K562 (cell line): Measurements from ENCODE around the gene GRM5. TPM values are rescaled to one million over a fixed set of nuclear protein-coding genes. Genes with fewer than 3 reads are reported as not detected.

Source experiments
- ATAC-seq: fragments of 200-7000 bp; cut with Tn5 transposase; 3 replicates; pipeline ENCODE4 v1.9.1; 2020; ENCODE audit warnings: moderate library complexity
- BruUV-seq: library from RNA; stranded (reverse); fragments of 400-500 nt; replicated peaks from 2 replicates; lab custom pipeline; 2021; lab: Mats Ljungman, UMichigan
- CTCF ChIA-PET: fragments of 300-600 bp; formaldehyde crosslinking; extraction: SDS; loops from one replicate; lab custom pipeline; 2021; ENCODE audit warnings: low intra/inter-chr PET ratio; lab: Yijun Ruan, JAX
- POLR2A ChIA-PET: fragments of 300-600, 350-650 bp; sonication (Branson Sonifier 250); formaldehyde crosslinking; extraction: SDS; loops from one replicate; lab custom pipeline; 2021; ENCODE audit warnings: antibody characterized with exemption, inconsistent platforms; lab: Yijun Ruan, JAX
- DNase-seq, 4 experiments: peaks; one replicate each; pipeline versions ENCODE4 v3.0.0 to v3.0.0-alpha.2; 2011 to 2018; ENCODE audit warnings: low spot score in 3 of 4, mixed read lengths in 3 of 4; ENCODE audit errors: extremely low read depth in 1 of 4
- FAIRE-seq: peaks from 2 replicates; lab custom pipeline; 2011; peaks lifted over from hg19 to GRCh38; lab: Jason Lieb, UNC
- H2AFZ ChIP-seq: 2 replicates; pipeline ENCODE4 v1.6.0; 2011; ENCODE audit warnings: low read depth, low read length, control low read depth, inconsistent platforms
- H3K27ac ChIP-seq: fragments of 200-600 bp; 3 replicates; pipeline ENCODE4 v1.8.0; 2011; ENCODE audit warnings: low read depth, mild to moderate bottlenecking, control low read depth, inconsistent platforms, low read length, moderate library complexity, mixed read lengths; ENCODE audit errors: extremely low read depth
- H3K27me3 ChIP-seq, 2 experiments: fragments of 300-600 bp in 1 of 2; 2 replicates in 1 of 2; 3 replicates in 1 of 2; pipeline versions ENCODE4 v1.6.0 to v1.8.0; 2011; ENCODE audit warnings: inconsistent platforms in 2 of 2, low read length in 2 of 2, mild to moderate bottlenecking in 1 of 2, mixed read lengths in 1 of 2, moderate library complexity in 1 of 2; ENCODE audit not compliant: control insufficient read depth in 2 of 2, insufficient read depth in 2 of 2
- H3K36me3 ChIP-seq: fragments of 300-600 bp; 3 replicates; pipeline ENCODE4 v1.8.0; 2011; ENCODE audit warnings: mild to moderate bottlenecking, low read length, inconsistent platforms; ENCODE audit not compliant: control insufficient read depth, insufficient read depth
- H3K4me1 ChIP-seq, 2 experiments: fragments of 200-600 bp in 1 of 2; replicated peaks in 1 of 2; 2 replicates in 1 of 2; 3 replicates in 1 of 2; pipeline versions ENCODE4 v1.5.1 to v1.8.0; 2011; ENCODE audit warnings: inconsistent platforms in 2 of 2, low read length in 2 of 2, mild to moderate bottlenecking in 1 of 2, mixed read lengths in 1 of 2, moderate library complexity in 1 of 2; ENCODE audit not compliant: control insufficient read depth in 2 of 2, insufficient read depth in 2 of 2
- H3K4me2 ChIP-seq: 2 replicates; pipeline ENCODE4 v1.6.1; 2011; ENCODE audit warnings: low read length, control low read depth, inconsistent platforms, mixed read lengths; ENCODE audit not compliant: insufficient read depth
- H3K4me3 ChIP-seq: fragments of 200-600 bp; sonication (generic), shearing (Covaris generic); 2 replicates; pipeline ENCODE4 v1.5.1; 2016; ENCODE audit warnings: control low read depth, inconsistent platforms
- H3K79me2 ChIP-seq: fragments of 200-600 bp; 3 replicates; pipeline ENCODE4 v1.8.0; 2011; ENCODE audit warnings: low read length, inconsistent platforms; ENCODE audit not compliant: control insufficient read depth, insufficient read depth
- H3K9ac ChIP-seq, 2 experiments: 2 replicates each; pipeline versions ENCODE4 v1.6.0 to v1.6.1; 2011; ENCODE audit warnings: low read depth in 2 of 2, low read length in 2 of 2, control low read depth in 1 of 2, inconsistent platforms in 1 of 2, mild to moderate bottlenecking in 1 of 2, mixed read lengths in 1 of 2; ENCODE audit not compliant: insufficient read depth in 1 of 2
- H3K9me1 ChIP-seq: one replicate; pipeline ENCODE4 v1.6.0; 2011; ENCODE audit warnings: inconsistent platforms, mild to moderate bottlenecking, low read length, moderate library complexity; ENCODE audit not compliant: control insufficient read depth, insufficient read depth
- H3K9me3 ChIP-seq: replicated peaks from 2 replicates; pipeline ENCODE4 v1.5.1; 2011; ENCODE audit warnings: low read depth, low read length, inconsistent platforms; ENCODE audit not compliant: control insufficient read depth, insufficient read depth
- H4K20me1 ChIP-seq: replicated peaks from 2 replicates; pipeline ENCODE4 v1.6.1; 2011; ENCODE audit warnings: low read length, inconsistent platforms, mixed read lengths; ENCODE audit not compliant: control insufficient read depth, insufficient read depth
- ARID1B ChIP-seq: fragments of 450-650 bp; IDR thresholded peaks from 2 replicates; pipeline ENCODE4 v1.6.1; 2016; ENCODE audit warnings: antibody characterized with exemption, mild to moderate bottlenecking, inconsistent platforms
- BHLHE40 ChIP-seq: IDR thresholded peaks from 2 replicates; pipeline ENCODE4 v1.6.1; 2011; ENCODE audit warnings: low read length, improper control_type of control experiment
- CBFA2T3 ChIP-seq: fragments of 450-650 bp; IDR thresholded peaks from 2 replicates; pipeline ENCODE4 v1.6.1; 2017
- CHD4 ChIP-seq: fragments of 200-600 bp; sonication (generic); IDR thresholded peaks from 3 replicates; pipeline ENCODE4 v1.6.1; 2012; ENCODE audit warnings: low read depth, mild to moderate bottlenecking, mixed read lengths, low read length, inconsistent platforms; ENCODE audit not compliant: insufficient read depth, insufficient replicate concordance, poor library complexity, severe bottlenecking
- DLX4 ChIP-seq: fragments of 250-450 bp; sonication (Bioruptor Pico); IDR thresholded peaks from 2 replicates; pipeline ENCODE4 v1.6.1; 2021; ENCODE audit warnings: mild to moderate bottlenecking
- ELF2 ChIP-seq: fragments of 250-450 bp; sonication (Bioruptor Pico); IDR thresholded peaks from 2 replicates; pipeline ENCODE4 v1.5.0; 2021; ENCODE audit warnings: mild to moderate bottlenecking
- EWSR1 ChIP-seq: fragments of 450-650 bp; IDR thresholded peaks from 2 replicates; pipeline ENCODE4 v1.6.1; 2018; ENCODE audit warnings: borderline replicate concordance, mild to moderate bottlenecking, low read depth, moderate library complexity; ENCODE audit not compliant: partially characterized antibody
- NFE2L1 ChIP-seq: fragments of 450-650 bp; IDR thresholded peaks from 2 replicates; pipeline ENCODE4 v1.6.1; 2016; ENCODE audit warnings: missing genetic modification characterization, low read depth, mild to moderate bottlenecking, missing compliant biosample characterization, moderate library complexity, borderline replicate concordance
- SP2 ChIP-seq: IDR thresholded peaks from 2 replicates; pipeline ENCODE4 v1.6.1; 2011; ENCODE audit warnings: mild to moderate bottlenecking, low read depth, low read length, moderate library complexity; ENCODE audit not compliant: poor library complexity, severe bottlenecking; ENCODE audit errors: extremely low read depth
- SRSF3 ChIP-seq: fragments of 200-400 bp; formaldehyde crosslinking; IDR thresholded peaks from 2 replicates; pipeline ENCODE4 v1.6.1; 2016; ENCODE audit warnings: mild to moderate bottlenecking, low read length, moderate library complexity; ENCODE audit not compliant: insufficient read depth
- YBX1 ChIP-seq: fragments of 450-650 bp; IDR thresholded peaks from 2 replicates; pipeline ENCODE4 v1.7.1; 2016; ENCODE audit warnings: mild to moderate bottlenecking
- ZBTB43 ChIP-seq: sonication (generic); formaldehyde crosslinking; IDR thresholded peaks from 2 replicates; pipeline ENCODE4 v1.8.0; 2023; ENCODE audit warnings: mild to moderate bottlenecking, missing genetic modification reagents
- ZKSCAN1 ChIP-seq: fragments of 150-350 bp; IDR thresholded peaks from 2 replicates; pipeline ENCODE4 v1.6.1; 2016; ENCODE audit warnings: low read depth, low read length
- ZNF512 ChIP-seq: IDR thresholded peaks from 2 replicates; pipeline ENCODE4 v1.6.1; 2016; ENCODE audit warnings: missing genetic modification characterization, missing compliant biosample characterization
- ZNF518B ChIP-seq: fragments of 250-450 bp; sonication (Bioruptor Pico); IDR thresholded peaks from 2 replicates; pipeline ENCODE4 v1.5.0; 2021; ENCODE audit warnings: mild to moderate bottlenecking, moderate library complexity
- WGBS: fragments of 100-300 bp; shearing (Covaris generic); methylation state at CpG from one replicate; pipeline ENCODE4 v1.1.6; 2016; ENCODE audit warnings: low coverage, mixed read lengths; ENCODE audit not compliant: insufficient coverage; ENCODE audit errors: missing lambda C conversion rate; 5-methylcytosine and 5-hydroxymethylcytosine counted together
- in situ Hi-C: fragments of 300-500 bp; cut with MboI; formaldehyde crosslinking; loops from 4 replicates; pipeline ENCODE4 v1.15.0; 2018; ENCODE audit warnings: inconsistent platforms, mixed read lengths
- intact Hi-C: fragments of 100-400 bp; cut with micrococcal nuclease; formaldehyde crosslinking; loops from 2 replicates; pipeline ENCODE4 v1.14.2; 2022
- polyA plus RNA-seq, 8 experiments: library from polyadenylated mRNA; depleted of rRNA in 4 of 8; stranded (reverse) in 5 of 8; unstranded in 3 of 8; fragments of >200 nt; fragmentation: Nextera tagmentation in 2 of 8; fragmentation: Illumina TruSeq in 1 of 8; extraction: Ambion mirVana in 2 of 8; extraction: Trizol in 1 of 8; gene quantifications; 2 replicates each; pipeline versions ENCODE4 v1.2.1 to v1.2.3, GENCODE V29; 2011 to 2014; ENCODE audit warnings: inconsistent platforms in 1 of 8, missing spikeins in 1 of 8
- total RNA-seq, 7 experiments: library from RNA; depleted of rRNA in 6 of 7; stranded (reverse); fragments of >200 nt in 6 of 7; fragmentation: Illumina TruSeq in 2 of 7; extraction: Trizol in 2 of 7; gene quantifications; 2 replicates each; pipeline versions ENCODE4 v1.2.1 to v1.2.3, GENCODE V29; 2011 to 2021; ENCODE audit warnings: low replicate concordance in 1 of 7

The GRM5 gene
- total and polyA plus RNA-seq, 9 of the 15 experiments (the other 6 are each of a cell fraction or from before 2014, with no cell fraction given) = not detected

- TF ChIP-seq NFE2L1 (tag) = no peak
- TF ChIP-seq CBFA2T3 = no peak
- TF ChIP-seq BHLHE40 = no peak
Measured at GRCh38 chr11:88515002-88515401, 550.8 kb downstream of the GRM5 start (continued).

- H3K9me3 ChIP-seq = no peaks in the 10 kb centered on the region
- WGBS = no CpG with 5 or more reads among the region's 1 CpG
- in situ Hi-C loops = no loop called here
- no peak overlapping the region for H3K4me2 ChIP-seq
- ChIA-PET CTCF (no interaction called here), POLR2A (no interaction called here)
- no peaks in the 10 kb centered on the region for H3K79me2 ChIP-seq
- H3K4me3 ChIP-seq = no peak overlapping the region
- intact Hi-C loops = no loop called here
- H3K4me1 ChIP-seq = peaks cover 0 to 10% of the 10 kb centered on the region in 2 experiments; a peak in 2 of 5 replicates
- H3K9me1 ChIP-seq = no peaks in the 10 kb centered on the region
- no peak for DNase-seq
- H3K36me3 ChIP-seq = no peaks in the 10 kb centered on the region
- no peaks in the 10 kb centered on the region; the same call in 1 of the 2 replicates for H4K20me1 ChIP-seq
- H3K27me3 ChIP-seq = peaks cover 13 to 24% of the 10 kb centered on the region in 2 experiments; a peak in 4 of 5 replicates
- no peak overlapping the region for H3K9ac ChIP-seq
- FAIRE-seq = no peak
- H2AFZ ChIP-seq = no peak overlapping the region
- BruUV-seq = no TSS peak
- H3K27ac ChIP-seq = no peak overlapping the region
- no peak for ATAC-seq
- TF ChIP-seq SP2 (no peak), DLX4 (no peak), YBX1 (no peak), ELF2 (CRISPR knock-in tag) (no peak), ZNF512 (tag) (no peak), ZKSCAN1 (no peak), ARID1B (no peak), EWSR1 (no peak), BHLHE40 (no peak), ZBTB43 (CRISPR knock-in tag) (no peak), SRSF3 (no peak), ZNF518B (no peak), CHD4 (no peak)
Measured at GRCh38 chr11:88511006-88511405, 554.8 kb downstream of the GRM5 start.
